Kidney (tissue), 14 donors: ENCODE measurements around the gene DACT3. TPM values are rescaled to one million over a fixed set of nuclear protein-coding genes. Genes with fewer than 3 reads are reported as not detected.

Source experiments
- DNase-seq, 5 donors: peaks; one replicate each; pipeline ENCODE4 v3.0.0-alpha.2; 2013 to 2020
- FAIRE-seq: peaks from 2 replicates; lab custom pipeline; 2012; peaks lifted over from hg19 to GRCh38; lab: Jason Lieb, UNC
- H3K27ac ChIP-seq, 2 donors: one replicate each; pipeline ENCODE4 v1.7.0; 2013; ENCODE audit warnings: low read depth in 2 of 2, low read length in 2 of 2, inconsistent platforms in 1 of 2
- H3K27me3 ChIP-seq: one replicate; pipeline ENCODE4 v1.7.1; 2013; ENCODE audit warnings: low read length, inconsistent platforms; ENCODE audit not compliant: control insufficient read depth, insufficient read depth
- H3K36me3 ChIP-seq, 3 donors: one replicate each; pipeline versions ENCODE4 v1.7.0 to v1.7.1; 2013; ENCODE audit warnings: low read length in 3 of 3, control low read depth in 1 of 3, inconsistent platforms in 1 of 3; ENCODE audit not compliant: insufficient read depth in 3 of 3, control insufficient read depth in 2 of 3
- H3K4me1 ChIP-seq, 3 donors: one replicate each; pipeline versions ENCODE4 v1.7.0 to v1.7.1; 2013; ENCODE audit warnings: low read length in 3 of 3, inconsistent platforms in 1 of 3, low read depth in 1 of 3; ENCODE audit not compliant: control insufficient read depth in 2 of 3, insufficient read depth in 2 of 3
- H3K4me3 ChIP-seq, 3 donors: one replicate each; pipeline versions ENCODE4 v1.7.0 to v1.8.1; 2013; ENCODE audit warnings: low read length in 3 of 3, control low read depth in 1 of 3, inconsistent platforms in 1 of 3
- H3K9ac ChIP-seq, 3 donors: one replicate each; pipeline versions ENCODE4 v1.7.0 to v1.7.1; 2013; ENCODE audit warnings: low read length in 3 of 3, control low read depth in 1 of 3, inconsistent platforms in 1 of 3
- H3K9me3 ChIP-seq, 3 donors: one replicate each; pipeline versions ENCODE4 v1.7.0 to v1.7.1; 2013; ENCODE audit warnings: low read length in 3 of 3, control low read depth in 1 of 3, inconsistent platforms in 1 of 3; ENCODE audit not compliant: control insufficient read depth in 2 of 3, insufficient read depth in 1 of 3
- CTCF ChIP-seq: IDR thresholded peaks from 3 replicates; pipeline ENCODE4 v1.5.1; 2012; ENCODE audit warnings: mild to moderate bottlenecking, moderate library complexity, borderline replicate concordance; ENCODE audit not compliant: insufficient read depth; ENCODE audit errors: extremely low read depth
- intact Hi-C: fragments of 100-400 bp; cut with DNase I; formaldehyde crosslinking; loops from one replicate; pipeline ENCODE4 v1.11.1; 2022
- polyA plus RNA-seq: library from polyadenylated mRNA; stranded (reverse); fragments of 350-450 nt; fragmentation: Illumina TruSeq; extraction: RNeasy Lipid Tissue Mini Kit (QIAGEN cat#74804); gene quantifications from one replicate; pipeline ENCODE4 v1.2.3, GENCODE V29; 2014; ENCODE audit warnings: low read depth, low replicate concordance; ENCODE audit not compliant: insufficient read depth
- total RNA-seq: library from RNA; stranded (reverse); fragmentation: NEBNext Ultra II Directional; extraction: Animal tissue kit (Norgen Biotek cat#: 25700); gene quantifications from one replicate; pipeline ENCODE4 v1.2.1, GENCODE V29; 2021
- donor health status: control.
- donor health status: control.
- donor health status: control.
- donor health status: control.
- donor health status: control.
- donor health status: DM: yes; HTN: yes; CAD: no.
- donor health status: Normal renal cell carcinoma (clear cell type).

Gene DACT3
- total and polyA plus RNA-seq, 2 donors from 2014 or later, result 5.4 to 10.4 TPM

- no peak for DNase-seq
Observed at GRCh38 chr19:46670813-46671212, 9.8 kb upstream of the DACT3 start.

GRCh38 chr19:46668662-46669061, 7.7 kb upstream of the DACT3 start:
- H3K27ac ChIP-seq, result no peak overlapping the region
- no peaks in the 10 kb centered on the region for H3K27me3 ChIP-seq
- H3K9ac ChIP-seq, result no peak overlapping the region
- intact Hi-C loops, result no loop called here
- no peak for TF ChIP-seq CTCF
- no peaks in the 10 kb centered on the region for H3K4me1 ChIP-seq
- DNase-seq (no peak), FAIRE-seq (no peak)
- no peaks in the 10 kb centered on the region for H3K9me3 ChIP-seq
- H3K36me3 ChIP-seq, result no peaks in the 10 kb centered on the region
- no peak overlapping the region for H3K4me3 ChIP-seq

More at GRCh38 chr19:46670813-46671212, 9.8 kb upstream of the DACT3 start:
- no peak for FAIRE-seq
- H3K27me3 ChIP-seq, result no peaks in the 10 kb centered on the region
- no peaks in the 10 kb centered on the region for H3K4me1 ChIP-seq
- H3K36me3 ChIP-seq, result peaks cover 0 to 5% (median 2%) of the 10 kb centered on the region in 3 donors
- no peaks in the 10 kb centered on the region for H3K9me3 ChIP-seq
- intact Hi-C loops, result no loop called here
- TF ChIP-seq CTCF, result no peak
- H3K4me3 ChIP-seq, result no peak overlapping the region
- no peak overlapping the region for H3K27ac ChIP-seq
- no peak overlapping the region for H3K9ac ChIP-seq

- intact Hi-C loops, result no loop called here
- no peak for DNase-seq
Observed at GRCh38 chr19:46665072-46665471, 4.1 kb upstream of the DACT3 start.

More at GRCh38 chr19:46665072-46665471, 4.1 kb upstream of the DACT3 start:
- Histone ChIP-seq H3K9me3 (no peaks in the 10 kb centered on the region), H3K4me3 (no peak overlapping the region), H3K27me3 (no peaks in the 10 kb centered on the region), H3K36me3 (no peaks in the 10 kb centered on the region), H3K4me1 (peaks cover 0 to 5% (median 0%) of the 10 kb centered on the region in 3 donors), H3K9ac (no peak overlapping the region), H3K27ac (no peak overlapping the region)
- no peak for FAIRE-seq
- no peak for TF ChIP-seq CTCF
